UCSD-AML1 (cell line): Measurements from ENCODE around the gene NOS1.

Source experiments
- DNase-seq: peaks from one replicate; lab custom pipeline; 2025; ENCODE audit not compliant: unreplicated experiment; lab: John Stamatoyannopoulos, UW

NOS1 gene

GRCh38 chr12:117180758-117181467 lies 180.5 kb downstream of the NOS1 start:
- no peak for DNase-seq

GRCh38 chr12:117178745-117179144 lies 182.7 kb downstream of the NOS1 start:
- DNase-seq: no peak

GRCh38 chr12:117178301-117178700 lies 183.1 kb downstream of the NOS1 start:
- DNase-seq: no peak

- DNase-seq: no peak
Observed at GRCh38 chr12:117172168-117172567, 189.3 kb downstream of the NOS1 start.

- DNase-seq: no peak
Observed at GRCh38 chr12:117171499-117172162, 189.8 kb downstream of the NOS1 start.

- no peak for DNase-seq
Observed at GRCh38 chr12:117169548-117169947, 191.9 kb downstream of the NOS1 start.

- no peak for DNase-seq
Observed at GRCh38 chr12:117168976-117169375, 192.4 kb downstream of the NOS1 start.

GRCh38 chr12:117167769-117168168 lies 193.7 kb downstream of the NOS1 start:
- no peak for DNase-seq

- DNase-seq: no peak
Observed at GRCh38 chr12:117166107-117166506, 195.3 kb downstream of the NOS1 start.

- no peak for DNase-seq
Observed at GRCh38 chr12:117165342-117165741, 196.1 kb downstream of the NOS1 start.

- DNase-seq: no peak
Observed at GRCh38 chr12:117162633-117163032, 198.8 kb downstream of the NOS1 start.

GRCh38 chr12:117162167-117162539 lies 199.3 kb downstream of the NOS1 start:
- no peak for DNase-seq

GRCh38 chr12:117161460-117162166 lies 199.8 kb downstream of the NOS1 start:
- DNase-seq: no peak

GRCh38 chr12:117159674-117160073 lies 201.8 kb downstream of the NOS1 start:
- no peak for DNase-seq

- DNase-seq: no peak
Observed at GRCh38 chr12:117158911-117159553, 202.4 kb downstream of the NOS1 start.
